Fibroblast of mammary gland (primary cell): ENCODE results near the gene GJC1.

Source experiments
- DNase-seq: peaks from one replicate; pipeline ENCODE4 v3.0.0-alpha.2; 2010; ENCODE audit warnings: low read depth
- H3K4me3 ChIP-seq: 2 replicates; pipeline ENCODE4 v1.5.1; 2011; ENCODE audit warnings: low read depth, mild to moderate bottlenecking, low read length, moderate library complexity; ENCODE audit not compliant: control insufficient read depth
- CTCF ChIP-seq: conservative IDR thresholded peaks from 2 replicates; pipeline ENCODE4 v1.5.1; 2011; ENCODE audit warnings: low read depth, low read length, inconsistent platforms; ENCODE audit not compliant: control insufficient read depth, insufficient read depth

Gene GJC1

GRCh38 chr17:44769230-44769629 is 60.9 kb downstream of the GJC1 start:
- no peak for TF ChIP-seq CTCF
- no peak for DNase-seq
- H3K4me3 ChIP-seq: no peak overlapping the region

GRCh38 chr17:44768505-44769142 is 61.5 kb downstream of the GJC1 start:
- no peak for TF ChIP-seq CTCF
- DNase-seq: no peak
- H3K4me3 ChIP-seq: no peak overlapping the region

GRCh38 chr17:44767493-44767892 is 62.6 kb downstream of the GJC1 start:
- H3K4me3 ChIP-seq: no peak overlapping the region
- no peak for DNase-seq
- TF ChIP-seq CTCF: no peak

GRCh38 chr17:44766409-44767038 is 63.6 kb downstream of the GJC1 start:
- H3K4me3 ChIP-seq: no peak overlapping the region
- no peak for TF ChIP-seq CTCF
- DNase-seq: no peak

DNA sequence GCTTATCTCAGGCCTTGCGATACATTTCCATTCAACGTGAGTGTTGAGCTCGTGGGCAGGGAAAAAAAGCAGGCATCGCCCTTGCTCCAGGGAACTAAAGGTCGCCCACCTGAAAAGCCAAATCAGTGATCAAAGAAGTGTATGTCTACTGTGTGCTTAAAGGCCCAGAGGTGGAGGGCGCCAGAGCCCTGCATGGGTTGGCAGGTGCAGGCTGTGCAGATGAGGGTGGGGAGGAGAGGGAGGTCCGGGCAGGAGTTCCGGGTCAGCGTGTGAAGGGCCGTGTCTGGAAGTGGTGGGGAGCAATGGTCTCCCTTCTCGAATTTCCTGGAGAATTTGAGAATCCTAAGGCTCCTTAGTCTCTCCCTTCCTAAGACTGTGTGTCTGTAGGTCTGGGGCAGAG is 64.1 kb downstream of the GJC1 start:
- no peak overlapping the region for H3K4me3 ChIP-seq
- DNase-seq: no peak
- no peak for TF ChIP-seq CTCF

GRCh38 chr17:44763170-44763569 is 66.9 kb downstream of the GJC1 start:
- no peak overlapping the region for H3K4me3 ChIP-seq
- no peak for DNase-seq
- TF ChIP-seq CTCF: no peak
